GM20000 (cell line): ENCODE data around the gene DNM1L.

Experiments used
- DNase-seq: peaks from one replicate; pipeline ENCODE4 v3.0.0; 2012; ENCODE audit warnings: low spot score
- TF ChIP-seq, protein P1 (sequence below): IDR thresholded peaks from 2 replicates; pipeline ENCODE4 v1.5.1; 2012; ENCODE audit warnings: mild to moderate bottlenecking, control low read depth; ENCODE audit errors: extremely low read depth, missing control alignments

The DNM1L gene

DNA sequence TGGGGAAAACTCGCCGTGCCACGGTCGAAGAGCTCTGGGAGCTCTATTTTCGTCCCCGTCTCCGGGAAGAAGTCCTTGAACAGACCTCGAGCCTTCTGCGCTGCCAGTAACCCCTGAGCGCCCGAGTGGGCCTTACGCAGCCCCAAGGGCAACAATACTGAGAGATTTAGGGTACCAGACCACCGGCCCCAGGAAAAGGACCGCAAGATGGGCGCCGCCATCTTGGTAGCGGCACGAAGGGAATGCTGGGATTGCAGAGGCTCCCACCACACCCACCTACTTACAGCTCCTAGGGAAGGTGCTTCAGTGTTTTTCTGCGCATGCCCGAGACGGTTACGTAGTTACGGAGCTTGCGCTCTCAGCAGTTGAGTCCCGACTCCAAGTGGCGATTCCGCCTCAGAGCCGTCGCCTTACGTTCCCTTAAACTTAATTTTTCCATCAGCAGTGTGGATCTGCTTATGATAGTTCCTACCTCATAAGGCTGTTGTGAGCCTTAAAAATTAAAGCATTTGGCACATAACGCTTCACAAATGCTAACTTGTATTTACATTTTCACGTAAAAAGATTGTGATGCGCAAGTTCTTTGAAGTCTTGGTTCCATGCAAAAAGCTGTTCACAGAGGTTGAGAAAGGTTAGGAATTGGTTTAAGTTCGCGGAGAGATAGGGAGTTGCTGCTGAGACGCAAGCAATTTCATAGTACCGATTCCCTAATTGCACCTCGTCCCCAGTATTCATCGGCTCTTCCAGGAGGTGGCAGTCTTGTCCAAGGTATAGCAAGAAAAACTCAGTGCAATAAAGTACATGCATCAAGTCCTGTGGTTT lies 76.8 kb downstream of the DNM1L start, which contains the start of gene YARS2:
Gene YARS2 (minus strand): TSS at position 244 of the 822 bp plus-strand sequence. CDS start 23 bp downstream, at position 221.
- TF ChIP-seq, protein P1, sequence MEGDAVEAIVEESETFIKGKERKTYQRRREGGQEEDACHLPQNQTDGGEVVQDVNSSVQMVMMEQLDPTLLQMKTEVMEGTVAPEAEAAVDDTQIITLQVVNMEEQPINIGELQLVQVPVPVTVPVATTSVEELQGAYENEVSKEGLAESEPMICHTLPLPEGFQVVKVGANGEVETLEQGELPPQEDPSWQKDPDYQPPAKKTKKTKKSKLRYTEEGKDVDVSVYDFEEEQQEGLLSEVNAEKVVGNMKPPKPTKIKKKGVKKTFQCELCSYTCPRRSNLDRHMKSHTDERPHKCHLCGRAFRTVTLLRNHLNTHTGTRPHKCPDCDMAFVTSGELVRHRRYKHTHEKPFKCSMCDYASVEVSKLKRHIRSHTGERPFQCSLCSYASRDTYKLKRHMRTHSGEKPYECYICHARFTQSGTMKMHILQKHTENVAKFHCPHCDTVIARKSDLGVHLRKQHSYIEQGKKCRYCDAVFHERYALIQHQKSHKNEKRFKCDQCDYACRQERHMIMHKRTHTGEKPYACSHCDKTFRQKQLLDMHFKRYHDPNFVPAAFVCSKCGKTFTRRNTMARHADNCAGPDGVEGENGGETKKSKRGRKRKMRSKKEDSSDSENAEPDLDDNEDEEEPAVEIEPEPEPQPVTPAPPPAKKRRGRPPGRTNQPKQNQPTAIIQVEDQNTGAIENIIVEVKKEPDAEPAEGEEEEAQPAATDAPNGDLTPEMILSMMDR, result peak; percentile 36
- peak; percentile 87 for DNase-seq

DNA sequence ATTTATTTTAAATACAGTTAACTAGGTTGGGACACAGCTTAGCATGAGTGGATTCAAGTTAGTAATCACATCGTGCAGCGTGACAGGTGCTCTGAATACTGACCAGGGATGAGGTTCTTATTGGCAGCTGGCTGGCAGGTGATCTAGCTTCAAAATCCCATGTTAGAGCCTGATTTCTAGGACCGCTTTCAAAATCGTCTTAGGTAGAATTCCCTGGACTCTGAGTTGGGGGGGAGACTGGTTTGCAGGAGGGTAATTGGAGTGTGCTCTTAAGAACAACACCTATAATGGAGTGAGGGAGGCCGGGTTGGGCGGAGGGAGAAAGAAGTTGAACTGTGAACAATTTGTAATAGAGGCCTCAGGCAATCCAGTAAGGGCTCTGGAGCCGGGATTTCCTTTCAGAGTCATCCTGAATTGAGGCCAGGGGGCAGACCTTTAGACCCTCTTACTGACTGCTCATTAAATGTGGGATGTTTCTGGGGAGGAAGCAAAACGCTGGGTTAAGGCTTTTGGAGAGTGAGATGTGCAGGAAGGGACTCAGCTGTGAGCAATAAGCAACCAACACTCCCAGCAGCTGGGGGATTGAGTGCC lies 77.5 kb downstream of the DNM1L start:
- TF ChIP-seq, protein P1, result no peak
- no peak for DNase-seq

DNA sequence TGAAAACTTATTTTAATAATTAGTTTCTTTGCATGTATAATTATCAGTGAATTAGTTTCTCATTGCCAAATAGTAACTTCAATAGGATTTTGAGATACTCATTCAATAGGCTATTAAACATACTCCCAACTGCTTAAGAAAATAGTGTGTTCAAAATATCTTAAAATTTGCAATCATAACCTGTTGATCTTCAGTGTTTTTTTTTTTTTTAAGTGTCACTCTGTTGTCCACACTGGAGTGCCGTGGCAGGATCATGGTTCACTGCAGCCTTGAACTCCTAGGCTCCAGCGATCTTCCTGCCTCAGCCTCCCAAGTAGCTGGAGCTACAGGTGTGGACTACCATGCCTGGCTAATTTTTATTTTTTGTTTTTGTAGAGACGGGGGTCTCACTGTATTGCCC lies 78.1 kb downstream of the DNM1L start:
- no peak for DNase-seq
- TF ChIP-seq, protein P1, result no peak

DNA sequence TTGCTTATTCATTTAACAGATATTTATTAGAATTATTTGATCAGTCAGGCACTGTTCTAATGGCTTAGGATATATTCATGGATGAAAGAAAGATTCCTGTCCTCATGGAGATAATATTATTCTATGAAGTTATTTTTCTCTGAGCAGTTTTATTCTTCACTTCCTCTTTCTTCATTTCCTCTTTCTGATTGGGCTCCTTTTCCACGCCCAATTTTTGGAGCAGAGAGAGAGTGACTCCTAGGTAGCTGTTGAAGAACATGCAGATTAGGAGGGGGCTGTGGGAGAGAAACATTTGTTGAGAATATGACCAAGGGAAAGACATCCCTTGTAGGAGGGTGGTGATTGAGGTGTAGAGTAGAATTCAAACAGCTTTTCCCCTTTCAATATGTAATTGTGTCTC lies 82.6 kb downstream of the DNM1L start:
- TF ChIP-seq, protein P1, result no peak
- DNase-seq, result no peak

DNA sequence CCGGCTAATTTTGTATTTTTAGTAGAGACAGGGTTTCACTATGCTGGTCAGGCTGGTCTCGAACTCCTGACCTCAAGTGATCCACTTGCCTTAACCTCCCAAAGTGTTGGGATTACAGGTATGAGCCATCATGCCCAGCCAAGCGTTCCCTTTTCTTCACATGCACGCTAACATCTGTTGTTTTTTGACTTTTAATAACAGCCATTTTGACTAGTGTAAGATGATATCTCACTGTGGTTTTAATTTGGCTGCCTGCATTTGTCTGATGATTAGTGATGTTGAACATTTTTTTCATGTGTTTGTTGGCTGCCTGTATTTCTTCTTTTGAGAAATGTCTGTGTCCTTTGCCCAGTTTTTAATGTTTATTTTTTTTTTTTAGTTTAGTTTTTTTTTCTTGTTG lies 86.8 kb downstream of the DNM1L start:
- DNase-seq, result no peak
- TF ChIP-seq, protein P1, result no peak

DNA sequence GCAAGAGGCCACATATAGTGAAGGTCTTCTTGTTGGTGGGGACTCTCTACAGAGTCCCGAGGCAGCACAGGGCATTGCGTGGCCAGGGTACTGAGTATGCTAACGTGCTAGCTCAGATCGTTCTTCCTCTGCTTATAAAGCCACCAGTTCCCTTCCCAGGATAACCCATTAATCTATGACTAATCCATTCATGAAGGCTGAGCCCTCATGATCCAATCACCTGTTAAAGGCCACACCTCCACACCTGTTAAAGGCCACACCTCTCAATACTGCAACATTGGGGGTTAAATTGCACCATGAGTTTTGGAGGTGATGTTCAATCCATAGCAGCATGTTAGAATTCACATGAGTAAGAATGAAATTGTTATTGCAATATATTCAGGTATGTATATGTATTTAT lies 89.4 kb downstream of the DNM1L start:
- DNase-seq, result no peak
- TF ChIP-seq, protein P1, result no peak

DNA sequence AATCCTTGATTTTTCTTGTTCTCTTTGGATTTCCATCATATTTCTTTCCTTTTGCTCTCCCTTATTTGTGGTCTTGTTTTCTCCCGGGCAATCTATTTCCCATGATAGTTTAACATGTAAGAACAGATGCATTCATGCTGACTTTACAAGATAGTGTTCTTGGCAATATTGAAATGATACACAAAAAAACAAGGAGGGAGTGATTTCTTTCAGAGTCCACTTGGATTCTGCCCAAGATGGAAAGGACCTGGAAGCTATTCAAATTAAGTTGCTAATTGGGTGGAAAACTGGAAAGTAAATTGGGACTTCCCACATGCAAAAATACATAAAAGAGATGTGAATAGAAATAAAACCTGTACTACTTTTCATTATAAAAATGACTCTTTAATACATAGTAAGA lies 91.0 kb downstream of the DNM1L start:
- no peak for DNase-seq
- TF ChIP-seq, protein P1, result no peak
